ENCODE results near the gene BCKDHB.

Gene BCKDHB

DNA sequence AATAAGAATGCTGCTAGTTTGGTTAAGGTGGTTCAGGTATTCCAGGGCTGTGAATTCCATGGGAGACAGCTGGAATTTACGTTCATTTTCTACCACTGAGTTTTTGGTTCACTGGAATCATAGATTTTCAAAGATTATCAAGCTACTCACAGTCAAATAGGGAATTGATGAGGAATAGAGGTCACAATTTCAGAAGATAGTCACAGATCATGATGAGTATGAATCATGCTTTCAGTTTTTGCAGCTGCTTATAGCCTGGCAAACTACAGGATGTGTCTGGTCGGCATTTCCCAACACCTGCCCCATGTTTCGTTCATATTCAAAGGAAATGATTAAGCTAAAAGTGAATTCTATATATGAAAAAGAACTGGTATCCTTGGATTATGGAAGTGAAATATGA is 58.7 kb downstream of the BCKDHB start:
- peaks cover 0 to 5% (median 0%) of the 10 kb centered on the region in 3 donors for H3K36me3 ChIP-seq
- intact Hi-C loops (cut with DNase I; ENCODE audit: low total_unique reads), result no loop called here
- DNase-seq, result no peak

GRCh38 chr6:80165819-80166218 is 59.3 kb downstream of the BCKDHB start:
- Histone ChIP-seq H3K27ac (no peak overlapping the region), H3K4me3 (no peak overlapping the region), H3K27me3 (no peaks in the 10 kb centered on the region), H3K4me1 (no peaks in the 10 kb centered on the region), H3K9me3 (no peaks in the 10 kb centered on the region), H3K36me3 (peaks cover 0 to 5% (median 0%) of the 10 kb centered on the region in 3 donors)
- DNase-seq, result no peak
- intact Hi-C loops (cut with DNase I; ENCODE audit: low total_unique reads), result no loop called here
- TF ChIP-seq CTCF (IDR thresholded peaks at IDR 0.05), result no peak

More for the DNA sequence above, 58.7 kb downstream of the BCKDHB start:
- Histone ChIP-seq H3K4me3 (no peak overlapping the region), H3K27me3 (no peaks in the 10 kb centered on the region), H3K27ac (no peak overlapping the region), H3K9me3 (no peaks in the 10 kb centered on the region), H3K4me1 (no peaks in the 10 kb centered on the region)
- no peak for TF ChIP-seq CTCF (IDR thresholded peaks at IDR 0.05)

- no peak for DNase-seq
- H3K9me3 ChIP-seq, result no peaks in the 10 kb centered on the region
- no peak for TF ChIP-seq CTCF (IDR thresholded peaks at IDR 0.05)
- H3K4me3 ChIP-seq, result no peak overlapping the region
- H3K27me3 ChIP-seq, result no peaks in the 10 kb centered on the region
- no peak overlapping the region for H3K27ac ChIP-seq
- peaks cover 0 to 5% (median 5%) of the 10 kb centered on the region in 3 donors for H3K36me3 ChIP-seq
- H3K4me1 ChIP-seq, result no peaks in the 10 kb centered on the region
- intact Hi-C loops (cut with DNase I; ENCODE audit: low total_unique reads), result no loop called here
Observed at GRCh38 chr6:80170433-80170832, 64.0 kb downstream of the BCKDHB start.

DNA sequence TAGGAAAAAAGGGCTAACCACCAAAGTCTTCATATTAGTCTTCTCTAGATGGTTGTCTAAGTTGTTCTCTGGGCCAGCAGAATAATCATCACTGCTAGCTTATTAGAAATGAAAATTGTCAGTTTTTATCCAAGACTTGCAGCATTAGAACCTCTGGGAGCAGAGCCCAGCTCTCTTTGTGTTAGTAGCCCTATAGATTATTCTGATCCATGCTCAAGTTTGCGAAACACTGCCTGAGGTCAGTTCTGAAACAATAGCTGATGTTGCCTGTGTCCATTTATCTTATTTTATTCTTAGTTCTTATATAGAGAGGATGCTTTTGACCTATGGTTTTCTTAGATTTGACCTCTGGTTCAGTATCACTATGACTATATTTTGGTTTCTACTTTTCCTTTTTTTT is 66.9 kb downstream of the BCKDHB start:
- H3K27ac ChIP-seq, result no peak overlapping the region
- no peak for DNase-seq
- TF ChIP-seq CTCF (IDR thresholded peaks at IDR 0.05), result no peak
- peaks cover 0 to 5% (median 0%) of the 10 kb centered on the region in 3 donors for H3K36me3 ChIP-seq
- H3K4me3 ChIP-seq, result no peak overlapping the region
- no peaks in the 10 kb centered on the region for H3K9me3 ChIP-seq
- H3K27me3 ChIP-seq, result no peaks in the 10 kb centered on the region
- intact Hi-C loops (cut with DNase I; ENCODE audit: low total_unique reads), result no loop called here
- no peaks in the 10 kb centered on the region for H3K4me1 ChIP-seq

GRCh38 chr6:80174900-80175572 is 68.6 kb downstream of the BCKDHB start:
- intact Hi-C loops (cut with DNase I; ENCODE audit: low total_unique reads), result no loop called here
- no peak overlapping the region for H3K27ac ChIP-seq
- no peak for TF ChIP-seq CTCF (IDR thresholded peaks at IDR 0.05)
- no peaks in the 10 kb centered on the region for H3K4me1 ChIP-seq
- no peaks in the 10 kb centered on the region for H3K27me3 ChIP-seq
- no peak for DNase-seq
- no peak overlapping the region for H3K4me3 ChIP-seq
- no peaks in the 10 kb centered on the region for H3K9me3 ChIP-seq
- H3K36me3 ChIP-seq, result peaks cover 0 to 5% (median 5%) of the 10 kb centered on the region in 3 donors

Measured in tibial artery (tissue), 4 donors.